B cell (primary cell): ENCODE results near the gene TTLL8. TPM values are rescaled to one million over a fixed set of nuclear protein-coding genes. Genes with fewer than 3 reads are reported as not detected.

Source experiments
- ATAC-seq: fragments of 200-7000 bp; cut with Tn5 transposase; one replicate; pipeline ENCODE4 v1.10.0; 2021; ENCODE audit warnings: low read depth, mild to moderate bottlenecking, moderate number of reproducible peaks, moderate library complexity
- CTCF ChIA-PET: fragments of 350-600 bp; sonication (Branson Sonifier 250); formaldehyde crosslinking; loops from one replicate; lab custom pipeline; 2021; ENCODE audit warnings: antibody characterized with exemption, inconsistent platforms; lab: Charles Lee
- POLR2A ChIA-PET: fragments of 350-600 bp; sonication (Branson Sonifier 250); formaldehyde crosslinking; loops from one replicate; lab custom pipeline; 2021; ENCODE audit warnings: antibody characterized with exemption; lab: Charles Lee
- DNase-seq: peaks from one replicate; pipeline ENCODE4 v3.0.0; 2013
- H2AFZ ChIP-seq: 2 replicates; pipeline ENCODE4 v1.6.1; 2012; ENCODE audit warnings: mild to moderate bottlenecking, low read depth, low read length; ENCODE audit not compliant: insufficient read depth, poor library complexity, severe bottlenecking
- H3K27ac ChIP-seq, 2 donors: 1 replicate in 1 of 2; 2 replicates in 1 of 2; pipeline ENCODE4 v1.5.1; 2012 to 2013; ENCODE audit warnings: low read length in 2 of 2, mild to moderate bottlenecking in 2 of 2, moderate library complexity in 1 of 2
- H3K27me3 ChIP-seq, 4 experiments: fragments of 200-600 bp in 1 of 4; sonication (generic) in 1 of 4; replicated peaks in 1 of 4; 1 replicate in 2 of 4; 2 replicates in 2 of 4; pipeline versions ENCODE4 v1.6.1 to v1.7.0; 2013 to 2016; ENCODE audit warnings: low read length in 3 of 4, mild to moderate bottlenecking in 2 of 4, mixed read lengths in 1 of 4, moderate library complexity in 1 of 4; ENCODE audit not compliant: insufficient read depth in 4 of 4, control insufficient read depth in 3 of 4; ENCODE audit errors: control extremely low read depth in 1 of 4
- H3K36me3 ChIP-seq, 2 experiments: replicated peaks in 1 of 2; 1 replicate in 1 of 2; 2 replicates in 1 of 2; pipeline versions ENCODE4 v1.6.1 to v1.7.1; 2013; ENCODE audit warnings: low read length in 1 of 2; ENCODE audit not compliant: insufficient read depth in 2 of 2, control insufficient read depth in 1 of 2; ENCODE audit errors: control extremely low read depth in 1 of 2, extremely low read depth in 1 of 2
- H3K4me1 ChIP-seq, 2 donors: fragments of 200-600 bp in 1 of 2; sonication (generic) in 1 of 2; 1 replicate in 1 of 2; 2 replicates in 1 of 2; pipeline versions ENCODE4 v1.5.1 to v1.6.1; 2013 to 2017; ENCODE audit warnings: low read length in 2 of 2; ENCODE audit not compliant: control insufficient read depth in 2 of 2, insufficient read depth in 2 of 2
- H3K4me2 ChIP-seq: replicated peaks from 2 replicates; pipeline ENCODE3; 2012; ENCODE audit warnings: mild to moderate bottlenecking, low read depth, low read length; ENCODE audit not compliant: poor library complexity, severe bottlenecking
- H3K4me3 ChIP-seq, 5 experiments: fragments of 200-600 bp in 1 of 5; sonication (generic) in 1 of 5; 1 replicate in 3 of 5; 2 replicates in 2 of 5; pipeline versions ENCODE4 v1.5.1 to v1.7.0; 2011 to 2016; ENCODE audit warnings: low read length in 4 of 5, mild to moderate bottlenecking in 4 of 5, low read depth in 2 of 5, control low read depth in 1 of 5, moderate library complexity in 1 of 5; ENCODE audit not compliant: insufficient read depth in 1 of 5; ENCODE audit errors: control extremely low read depth in 1 of 5, extremely low read depth in 1 of 5
- H3K79me2 ChIP-seq: fragments of 200-600 bp; sonication (generic); one replicate; pipeline ENCODE4 v1.6.0; 2016; ENCODE audit warnings: low read length; ENCODE audit not compliant: control insufficient read depth, insufficient read depth
- H3K9ac ChIP-seq: fragments of 200-600 bp; sonication (generic); 2 replicates; pipeline ENCODE4 v1.6.1; 2017; ENCODE audit warnings: mild to moderate bottlenecking, low read length, moderate library complexity
- H3K9me3 ChIP-seq, 3 donors: one replicate each; pipeline versions ENCODE4 v1.6.1 to v1.7.1; 2013; ENCODE audit warnings: low read length in 2 of 3; ENCODE audit not compliant: control insufficient read depth in 2 of 3, insufficient read depth in 1 of 3; ENCODE audit errors: control extremely low read depth in 1 of 3
- H4K20me1 ChIP-seq: 2 replicates; pipeline ENCODE4 v1.6.0; 2012; ENCODE audit warnings: mild to moderate bottlenecking, low read length; ENCODE audit not compliant: insufficient read depth, control insufficient read depth, poor library complexity, severe bottlenecking
- H3K27ac Mint-ChIP-seq: one replicate; pipeline ENCODE4 v1.8.0; 2021; ENCODE audit warnings: mixed read lengths
- H3K27me3 Mint-ChIP-seq: one replicate; pipeline ENCODE4 v1.8.0; 2021; ENCODE audit warnings: mixed read lengths
- H3K4me1 Mint-ChIP-seq: one replicate; pipeline ENCODE4 v1.8.0; 2021; ENCODE audit warnings: mixed read lengths
- H3K4me3 Mint-ChIP-seq: one replicate; pipeline ENCODE4 v1.8.0; 2021; ENCODE audit warnings: mixed read lengths
- H3K9me3 Mint-ChIP-seq: one replicate; pipeline ENCODE4 v1.8.0; 2022; ENCODE audit warnings: mixed read lengths; ENCODE audit not compliant: insufficient read depth
- CTCF ChIP-seq: fragments of 200-600 bp; IDR thresholded peaks from one replicate; pipeline ENCODE4 v1.8.0; 2022; ENCODE audit warnings: antibody characterized with exemption, mild to moderate bottlenecking
- EZH2 ChIP-seq: IDR thresholded peaks from 2 replicates; pipeline ENCODE4 v1.6.1; 2012; ENCODE audit warnings: borderline replicate concordance, low read depth, mild to moderate bottlenecking, moderate library complexity, low read length; ENCODE audit not compliant: insufficient read depth, poor library complexity, severe bottlenecking
- WGBS: methylation state at CpG from one replicate; pipeline ENCODE4 v1.1.5; 2013; ENCODE audit warnings: missing lambda C conversion rate; ENCODE audit not compliant: insufficient coverage; 5-methylcytosine and 5-hydroxymethylcytosine counted together
- intact Hi-C: fragments of 100-400 bp; cut with micrococcal nuclease; formaldehyde crosslinking; loops from one replicate; pipeline ENCODE4 v1.10.0; 2022
- polyA plus RNA-seq: library from polyadenylated mRNA; depleted of rRNA; stranded (reverse); fragments of >200 nt; gene quantifications from 2 replicates; pipeline ENCODE4 v1.2.3, GENCODE V29; 2012
- total RNA-seq, 2 donors: library from RNA; stranded (reverse); fragments of 120-200 nt in 1 of 2; gene quantifications; 1 replicate in 1 of 2; 2 replicates in 1 of 2; pipeline versions ENCODE4 v1.2.3 to v1.2.4, GENCODE V29; 2013 to 2022

Gene TTLL8
- total and polyA plus RNA-seq, 2 donors (not counting 1 experiment from before 2014, with no cell fraction given) = not detected

DNA sequence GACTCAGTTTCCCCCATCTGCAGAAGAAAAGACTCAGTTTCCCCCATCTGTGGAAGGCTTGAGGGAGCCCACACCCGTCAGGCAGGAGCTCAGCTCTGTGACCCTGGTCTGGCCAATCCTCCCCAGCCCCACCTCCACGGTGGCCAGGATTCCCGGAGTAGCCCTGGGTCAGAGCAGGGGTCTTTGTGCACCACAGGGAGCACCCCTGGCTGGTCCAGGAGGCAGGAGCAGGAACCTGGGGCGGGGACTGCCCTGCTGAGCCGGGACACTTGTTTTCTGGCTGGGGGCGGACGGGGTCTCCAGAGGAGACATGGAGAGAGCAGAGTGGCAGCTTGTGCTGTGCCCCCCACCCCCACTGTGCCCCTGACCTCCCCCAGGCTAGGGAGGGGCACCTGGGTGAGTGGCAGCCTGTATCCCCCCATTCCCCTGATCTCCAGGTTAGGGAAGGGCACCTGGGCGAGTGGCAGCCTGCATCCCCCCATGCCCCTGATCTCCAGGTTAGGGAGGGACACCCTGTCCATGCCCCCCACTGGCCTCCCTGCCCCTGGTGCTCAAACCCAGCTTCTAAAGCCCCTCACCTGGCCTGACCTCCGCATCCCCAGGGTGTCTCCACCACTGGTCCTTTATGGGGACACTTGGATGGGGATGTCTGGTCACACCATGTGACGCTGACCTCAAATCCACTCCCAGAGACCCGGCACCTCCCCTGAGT, 64.3 kb downstream of the TTLL8 start:
- intact Hi-C loops = loop anchor here (1.0 to 2.0 kb wide), 2 partner anchors 37 to 63 kb away; no protein-coding TSS in a partner anchor
- ChIA-PET POLR2A (interaction anchor here (1.1 to 2.8 kb wide), 5 partner anchors 27 to 63 kb away, joined by 4 to 16 read pairs (median 5); no protein-coding TSS in a partner anchor), CTCF (interaction anchor here (1.1 to 5.6 kb wide), 14 partner anchors 8 to 63 kb away, joined by 3 to 68 read pairs (median 6); partner anchors contain the start of gene PIM3)
- Histone ChIP-seq H3K36me3 (no peaks in the 10 kb centered on the region), H3K9ac (no peak overlapping the region), H3K4me2 (peak overlapping the region; percentile 75), H3K79me2 (no peaks in the 10 kb centered on the region), H2AFZ (peak overlapping the region; percentile 69), H3K9me3 (peaks cover 1 to 14% (median 9%) of the 10 kb centered on the region in 3 donors), H4K20me1 (no peaks in the 10 kb centered on the region), H3K4me1 (peaks cover 11 to 24% of the 10 kb centered on the region in 2 donors), H3K4me3 (no peak overlapping the region), H3K27ac (no peak overlapping the region), H3K27me3 (peaks cover 0 to 2% (median 0%) of the 10 kb centered on the region in 4 experiments)
- H3K27me3 Mint-ChIP-seq = peaks cover 6% of the 10 kb centered on the region
- peaks cover 5% of the 10 kb centered on the region for H3K9me3 Mint-ChIP-seq
- H3K4me3 Mint-ChIP-seq = no peak overlapping the region
- H3K4me1 Mint-ChIP-seq = peaks cover 20% of the 10 kb centered on the region
- ATAC-seq (no peak), DNase-seq (peak; percentile 17)
- WGBS = 78% methylated on average over 9 of the region's 11 CpGs
- peak; percentile 49 for TF ChIP-seq CTCF
- no peak for TF ChIP-seq EZH2
- peak overlapping the region; percentile 82 for H3K27ac Mint-ChIP-seq
